Gastroesophageal sphincter (tissue), 4 donors: ENCODE results near the gene MAPK11. TPM values are rescaled to one million over a fixed set of nuclear protein-coding genes. Genes with fewer than 3 reads are reported as not detected.
A peak's percentile ranks its signal among the peaks of the same experiment; 100 is the strongest.

Experiments used
- ATAC-seq: fragments of 150-250 bp; one replicate; pipeline ENCODE4 v1.9.1; 2016; ENCODE audit warnings: mild to moderate bottlenecking, moderate library complexity
- H3K27ac ChIP-seq, 4 donors: fragments of 200-600 bp; sonication (generic) in 3 of 4; 1 replicate in 3 of 4; 2 replicates in 1 of 4; pipeline ENCODE4 v1.5.1; 2016 to 2019
- H3K27me3 ChIP-seq: fragments of 200-600 bp; sonication (generic); one replicate; pipeline ENCODE4 v1.5.1; 2019
- H3K36me3 ChIP-seq, 2 donors: fragments of 200-600 bp; sonication (generic); one replicate each; pipeline ENCODE4 v1.5.1; 2019; ENCODE audit warnings: control low read depth in 1 of 2
- H3K4me1 ChIP-seq, 3 donors: fragments of 200-600 bp; sonication (generic); 1 replicate in 2 of 3; 2 replicates in 1 of 3; pipeline ENCODE4 v1.5.1; 2016 to 2019; ENCODE audit warnings: control low read depth in 2 of 3
- H3K4me3 ChIP-seq, 2 donors: fragments of 200-600 bp; sonication (generic); one replicate each; pipeline ENCODE4 v1.5.1; 2019; ENCODE audit warnings: mild to moderate bottlenecking in 1 of 2, moderate library complexity in 1 of 2
- H3K9me3 ChIP-seq, 3 donors: fragments of 200-600 bp; sonication (generic); one replicate each; pipeline ENCODE4 v1.5.1; 2017 to 2019; ENCODE audit warnings: control low read depth in 2 of 3
- CTCF ChIP-seq, 4 experiments: fragments of 200-600 bp in 2 of 4; fragments of 450-650 bp in 2 of 4; sonication (generic) in 1 of 4; IDR thresholded peaks; one replicate each; pipeline ENCODE4 v1.5.1; 2017 to 2019; ENCODE audit warnings: antibody characterized with exemption in 4 of 4, mild to moderate bottlenecking in 2 of 4, moderate library complexity in 2 of 4
- EP300 ChIP-seq: sonication (generic); formaldehyde crosslinking; IDR thresholded peaks from one replicate; pipeline ENCODE4 v1.6.1; 2017; ENCODE audit warnings: antibody characterized with exemption, mild to moderate bottlenecking
- POLR2A ChIP-seq, 2 donors: fragments of 450-650 bp; IDR thresholded peaks; one replicate each; pipeline ENCODE4 v1.6.1; 2017; ENCODE audit warnings: antibody characterized with exemption in 2 of 2, mild to moderate bottlenecking in 2 of 2, moderate library complexity in 1 of 2
- POLR2AphosphoS5 ChIP-seq: sonication (generic); formaldehyde crosslinking; IDR thresholded peaks from one replicate; pipeline ENCODE4 v1.6.1; 2017; ENCODE audit warnings: antibody characterized with exemption
- WGBS, 2 donors: methylation state at CpG; one replicate each; pipeline ENCODE4 v1.1.5; 2018; ENCODE audit warnings: low coverage in 1 of 2; 5-methylcytosine and 5-hydroxymethylcytosine counted together
- total RNA-seq, 4 donors: library from RNA; depleted of rRNA; stranded (reverse); fragments of >200 nt; gene quantifications; one replicate each; pipeline ENCODE4 v1.1.0, GENCODE V29; 2016

The MAPK11 gene
- total RNA-seq, 4 donors from 2014 or later, result 6.8 to 11.5 (median 10.4) TPM

- no peak overlapping the region for H3K4me3 ChIP-seq
- peaks cover 0 to 36% (median 9%) of the 10 kb centered on the region in 3 donors for H3K4me1 ChIP-seq
- ATAC-seq, result no peak
- no peaks in the 10 kb centered on the region for H3K9me3 ChIP-seq
- H3K27ac ChIP-seq, result no peak overlapping the region
- peaks cover 0 to 12% of the 10 kb centered on the region in 2 donors for H3K36me3 ChIP-seq
- peaks cover 31% of the 10 kb centered on the region for H3K27me3 ChIP-seq
- no CpG with 5 or more reads among the region's 17 CpGs for WGBS, 2 donors
- no peak for TF ChIP-seq POLR2A (IDR thresholded peaks at IDR 0.05)
- TF ChIP-seq POLR2AphosphoS5, result no peak
- TF ChIP-seq CTCF (IDR thresholded peaks at IDR 0.05), result no peak
- no peak for TF ChIP-seq EP300
These were observed 14.6 kb downstream of the MAPK11 start for GRCh38 chr22:50255607-50256006.

GRCh38 chr22:50255099-50255498, 15.1 kb downstream of the MAPK11 start:
- 80% methylated on average over 3 of the region's 19 CpGs; no CpG with 5 or more reads in 1 of the 2 donors for WGBS, 2 donors
- TF ChIP-seq POLR2AphosphoS5 (no peak), EP300 (no peak)
- peaks cover 0 to 36% (median 14%) of the 10 kb centered on the region in 3 donors for H3K4me1 ChIP-seq

GRCh38 chr22:50253941-50254340, 16.2 kb downstream of the MAPK11 start:
- TF ChIP-seq EP300, result no peak
- no peak for TF ChIP-seq POLR2A (IDR thresholded peaks at IDR 0.05)
- no peak for TF ChIP-seq POLR2AphosphoS5
- no peak for TF ChIP-seq CTCF (IDR thresholded peaks at IDR 0.05)

More at GRCh38 chr22:50255099-50255498, 15.1 kb downstream of the MAPK11 start:
- Histone ChIP-seq H3K27me3 (peaks cover 27% of the 10 kb centered on the region), H3K27ac (no peak overlapping the region), H3K4me3 (no peak overlapping the region), H3K36me3 (peaks cover 0 to 12% of the 10 kb centered on the region in 2 donors), H3K9me3 (no peaks in the 10 kb centered on the region)
- ATAC-seq, result no peak

GRCh38 chr22:50253046-50253915, 16.9 kb downstream of the MAPK11 start:
- Histone ChIP-seq H3K36me3 (peaks cover 0 to 12% of the 10 kb centered on the region in 2 donors), H3K4me3 (no peak overlapping the region), H3K27ac (no peak overlapping the region), H3K9me3 (no peaks in the 10 kb centered on the region), H3K27me3 (peaks cover 8% of the 10 kb centered on the region), H3K4me1 (peaks cover 0 to 42% (median 23%) of the 10 kb centered on the region in 3 donors)
- WGBS, 2 donors, result 64 to 73% methylated on average over 3 of the region's 22 CpGs
- no peak for TF ChIP-seq CTCF (IDR thresholded peaks at IDR 0.05)
- TF ChIP-seq POLR2A (IDR thresholded peaks at IDR 0.05), result no peak
- TF ChIP-seq EP300, result no peak
- no peak for TF ChIP-seq POLR2AphosphoS5
- no peak for ATAC-seq

More at GRCh38 chr22:50253941-50254340, 16.2 kb downstream of the MAPK11 start:
- ATAC-seq, result no peak
- no peak overlapping the region for H3K4me3 ChIP-seq
- H3K36me3 ChIP-seq, result peaks cover 0 to 12% of the 10 kb centered on the region in 2 donors
- H3K27ac ChIP-seq, result no peak overlapping the region
- H3K27me3 ChIP-seq, result peaks cover 15% of the 10 kb centered on the region
- peaks cover 0 to 36% (median 23%) of the 10 kb centered on the region in 3 donors for H3K4me1 ChIP-seq
- no peaks in the 10 kb centered on the region for H3K9me3 ChIP-seq
- WGBS, 2 donors, result 27% methylated on average over 3 of the region's 8 CpGs; no CpG with 5 or more reads in 1 of the 2 donors

- H3K27me3 ChIP-seq, result no peaks in the 10 kb centered on the region
- H3K4me1 ChIP-seq, result peaks cover 0 to 51% (median 23%) of the 10 kb centered on the region in 3 donors
- peak overlapping the region in 3 of 4 donors; percentile 82 to 83 (median 82) for H3K27ac ChIP-seq
- no CpG with 5 or more reads among the region's 25 CpGs for WGBS, 2 donors
- ATAC-seq, result peak; percentile 66
- H3K36me3 ChIP-seq, result peaks cover 0 to 16% of the 10 kb centered on the region in 2 donors
- peak overlapping the region in 1 of 2 donors; percentile 74 for H3K4me3 ChIP-seq
- TF ChIP-seq POLR2AphosphoS5, result no peak
- TF ChIP-seq CTCF (IDR thresholded peaks at IDR 0.05), result peak in 3 of 4 experiments; percentile 58 to 78 (median 67)
- no peak for TF ChIP-seq POLR2A (IDR thresholded peaks at IDR 0.05)
- H3K9me3 ChIP-seq, result no peaks in the 10 kb centered on the region
These were observed 17.8 kb downstream of the MAPK11 start for GRCh38 chr22:50252082-50253045.
